Nucleus accumbens (tissue), 56 donors: ENCODE measurements around the gene MLANA.

Source experiments
- DNase-seq, 56 donors: peaks; one replicate each; lab custom pipeline; 2025; lab: John Stamatoyannopoulos, UW

The MLANA gene

GRCh38 chr9:5953743-5954707 lies 63.3 kb downstream of the MLANA start:
- no peak for DNase-seq

- DNase-seq = no peak
Measured at GRCh38 chr9:5957166-5957565, 66.5 kb downstream of the MLANA start.

GRCh38 chr9:5958273-5958672 lies 67.6 kb downstream of the MLANA start:
- no peak for DNase-seq
